OCI-LY3 (cell line): ENCODE data around the gene IPP.

Experiments used
- EZH2phosphoT487 ChIP-seq: fragments of 200-600 bp; shearing (Covaris generic); IDR thresholded peaks from 2 replicates; pipeline ENCODE4 v1.6.1; 2018; ENCODE audit warnings: antibody characterized with exemption, mixed run types, low read depth
- TF ChIP-seq, protein P1 (sequence below): fragments of 200-600, 300-600 bp; sonication (generic); IDR thresholded peaks from 2 replicates; pipeline ENCODE4 v1.5.1; 2014; ENCODE audit warnings: antibody characterized with exemption, low read length, low read depth

DNA sequence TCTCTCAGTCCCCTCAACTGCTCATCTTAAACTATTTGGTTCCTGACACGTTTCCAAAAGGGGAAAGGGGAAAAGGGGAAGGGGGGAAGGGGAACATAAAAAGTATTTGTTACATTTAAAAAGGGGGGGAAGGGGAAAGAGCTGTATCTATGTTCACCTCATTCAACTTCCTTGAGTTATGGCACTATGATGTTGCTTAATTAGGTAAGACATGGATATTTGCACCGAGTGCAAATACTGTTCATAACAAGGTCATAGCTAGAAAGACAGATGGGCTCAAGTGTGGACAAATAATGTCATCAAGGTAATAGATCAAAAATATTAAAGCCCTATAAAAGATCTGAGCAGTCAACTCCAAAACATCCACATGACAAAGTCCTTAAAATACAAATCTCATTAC, 90.1 kb downstream of the IPP start:
- TF ChIP-seq, protein P1, sequence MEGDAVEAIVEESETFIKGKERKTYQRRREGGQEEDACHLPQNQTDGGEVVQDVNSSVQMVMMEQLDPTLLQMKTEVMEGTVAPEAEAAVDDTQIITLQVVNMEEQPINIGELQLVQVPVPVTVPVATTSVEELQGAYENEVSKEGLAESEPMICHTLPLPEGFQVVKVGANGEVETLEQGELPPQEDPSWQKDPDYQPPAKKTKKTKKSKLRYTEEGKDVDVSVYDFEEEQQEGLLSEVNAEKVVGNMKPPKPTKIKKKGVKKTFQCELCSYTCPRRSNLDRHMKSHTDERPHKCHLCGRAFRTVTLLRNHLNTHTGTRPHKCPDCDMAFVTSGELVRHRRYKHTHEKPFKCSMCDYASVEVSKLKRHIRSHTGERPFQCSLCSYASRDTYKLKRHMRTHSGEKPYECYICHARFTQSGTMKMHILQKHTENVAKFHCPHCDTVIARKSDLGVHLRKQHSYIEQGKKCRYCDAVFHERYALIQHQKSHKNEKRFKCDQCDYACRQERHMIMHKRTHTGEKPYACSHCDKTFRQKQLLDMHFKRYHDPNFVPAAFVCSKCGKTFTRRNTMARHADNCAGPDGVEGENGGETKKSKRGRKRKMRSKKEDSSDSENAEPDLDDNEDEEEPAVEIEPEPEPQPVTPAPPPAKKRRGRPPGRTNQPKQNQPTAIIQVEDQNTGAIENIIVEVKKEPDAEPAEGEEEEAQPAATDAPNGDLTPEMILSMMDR: no peak
- TF ChIP-seq EZH2phosphoT487: no peak
